ENCODE results near the gene DAB1. TPM values are rescaled to one million over a fixed set of nuclear protein-coding genes. Genes with fewer than 3 reads are reported as not detected.

Gene DAB1
- total RNA-seq, 4 donors from 2014 or later, result under 0.01 to 5.9 (median 0.61) TPM

GRCh38 chr1:57404884-57405283, 19.0 kb downstream of the DAB1 start:
- Histone ChIP-seq H3K36me3 (no peaks in the 10 kb centered on the region), H3K4me1 (no peaks in the 10 kb centered on the region), H3K9me3 (no peaks in the 10 kb centered on the region), H3K27ac (no peak overlapping the region), H3K27me3 (no peaks in the 10 kb centered on the region), H3K4me3 (no peak overlapping the region)
- no peak for DNase-seq
- intact Hi-C loops (cut with DNase I; ENCODE audit: low total_unique reads), result no loop called here
- TF ChIP-seq POLR2A (IDR thresholded peaks at IDR 0.05) (no peak), CTCF (IDR thresholded peaks at IDR 0.05) (no peak)

GRCh38 chr1:57403201-57403600, 20.7 kb downstream of the DAB1 start:
- no peak overlapping the region for H3K4me3 ChIP-seq
- H3K4me1 ChIP-seq, result no peaks in the 10 kb centered on the region
- DNase-seq, result no peak
- no peaks in the 10 kb centered on the region for H3K36me3 ChIP-seq
- no peak for TF ChIP-seq CTCF (IDR thresholded peaks at IDR 0.05)
- no peak for TF ChIP-seq POLR2A (IDR thresholded peaks at IDR 0.05)
- no peaks in the 10 kb centered on the region for H3K9me3 ChIP-seq
- intact Hi-C loops (cut with DNase I; ENCODE audit: low total_unique reads), result no loop called here
- no peaks in the 10 kb centered on the region for H3K27me3 ChIP-seq
- H3K27ac ChIP-seq, result no peak overlapping the region

GRCh38 chr1:57401671-57402070, 22.2 kb downstream of the DAB1 start:
- no peaks in the 10 kb centered on the region for H3K27me3 ChIP-seq
- intact Hi-C loops (cut with DNase I; ENCODE audit: low total_unique reads), result no loop called here
- DNase-seq, result no peak
- no peaks in the 10 kb centered on the region for H3K4me1 ChIP-seq
- H3K36me3 ChIP-seq, result no peaks in the 10 kb centered on the region
- no peak for TF ChIP-seq CTCF (IDR thresholded peaks at IDR 0.05)
- no peak for TF ChIP-seq POLR2A (IDR thresholded peaks at IDR 0.05)
- H3K27ac ChIP-seq, result no peak overlapping the region
- H3K9me3 ChIP-seq, result no peaks in the 10 kb centered on the region
- H3K4me3 ChIP-seq, result no peak overlapping the region

- Histone ChIP-seq H3K9me3 (no peaks in the 10 kb centered on the region), H3K36me3 (no peaks in the 10 kb centered on the region), H3K4me1 (no peaks in the 10 kb centered on the region), H3K27ac (no peak overlapping the region), H3K27me3 (no peaks in the 10 kb centered on the region), H3K4me3 (no peak overlapping the region)
- DNase-seq, result no peak
- TF ChIP-seq POLR2A (IDR thresholded peaks at IDR 0.05) (no peak), CTCF (IDR thresholded peaks at IDR 0.05) (no peak)
- intact Hi-C loops (cut with DNase I; ENCODE audit: low total_unique reads), result no loop called here
Observed at GRCh38 chr1:57400048-57400447, 23.8 kb downstream of the DAB1 start.

- TF ChIP-seq CTCF (IDR thresholded peaks at IDR 0.05) (no peak), POLR2A (IDR thresholded peaks at IDR 0.05) (no peak)
- no peaks in the 10 kb centered on the region for H3K4me1 ChIP-seq
- H3K9me3 ChIP-seq, result no peaks in the 10 kb centered on the region
- intact Hi-C loops (cut with DNase I; ENCODE audit: low total_unique reads), result no loop called here
- H3K27ac ChIP-seq, result no peak overlapping the region
- no peak for DNase-seq
- no peaks in the 10 kb centered on the region for H3K36me3 ChIP-seq
- H3K4me3 ChIP-seq, result no peak overlapping the region
- H3K27me3 ChIP-seq, result no peaks in the 10 kb centered on the region
Observed at GRCh38 chr1:57393058-57393584, 30.7 kb downstream of the DAB1 start.
